Mesenchymal stem cell (in vitro differentiated cells and primary cell): Measurements from ENCODE around the gene OPCML.

Experiments
- DNase-seq: peaks from one replicate; pipeline ENCODE4 v3.0.0-alpha.2; 2013
- H2AFZ ChIP-seq: one replicate; pipeline ENCODE4 v1.6.1; 2013; ENCODE audit warnings: low read depth, mild to moderate bottlenecking, control low read depth, inconsistent platforms, low read length, moderate library complexity
- H2AK5ac ChIP-seq: 2 replicates; pipeline ENCODE4 v1.6.1; 2013; ENCODE audit warnings: low read length, moderate library complexity, mild to moderate bottlenecking, inconsistent platforms; ENCODE audit not compliant: severe bottlenecking
- H2BK120ac ChIP-seq: one replicate; pipeline ENCODE4 v1.6.1; 2013; ENCODE audit warnings: low read depth, mild to moderate bottlenecking, inconsistent platforms, low read length, moderate library complexity
- H2BK12ac ChIP-seq, 2 experiments: one replicate each; pipeline ENCODE4 v1.6.1; 2013; ENCODE audit warnings: inconsistent platforms in 2 of 2, low read length in 2 of 2, mild to moderate bottlenecking in 2 of 2, moderate library complexity in 2 of 2, control low read depth in 1 of 2
- H2BK15ac ChIP-seq: one replicate; pipeline ENCODE4 v1.6.1; 2013; ENCODE audit warnings: mild to moderate bottlenecking, low read depth, inconsistent platforms; ENCODE audit not compliant: poor library complexity, severe bottlenecking
- H2BK5ac ChIP-seq: 2 replicates; pipeline ENCODE4 v1.6.1; 2013; ENCODE audit warnings: low read depth, mild to moderate bottlenecking, low read length, control low read depth, inconsistent platforms; ENCODE audit not compliant: poor library complexity, severe bottlenecking
- H3K14ac ChIP-seq, 2 experiments: one replicate each; pipeline ENCODE4 v1.6.1; 2013; ENCODE audit warnings: inconsistent platforms in 2 of 2, low read length in 2 of 2, control low read depth in 1 of 2, mild to moderate bottlenecking in 1 of 2, moderate library complexity in 1 of 2
- H3K18ac ChIP-seq, 2 experiments: one replicate each; pipeline ENCODE4 v1.6.1; 2013; ENCODE audit warnings: inconsistent platforms in 2 of 2, low read length in 2 of 2, control low read depth in 1 of 2, low read depth in 1 of 2, mild to moderate bottlenecking in 1 of 2
- H3K23ac ChIP-seq, 2 experiments: one replicate each; pipeline ENCODE4 v1.6.1; 2013; ENCODE audit warnings: inconsistent platforms in 2 of 2, low read length in 2 of 2, mild to moderate bottlenecking in 2 of 2, moderate library complexity in 2 of 2, control low read depth in 1 of 2
- H3K27ac ChIP-seq: 2 replicates; pipeline ENCODE4 v1.5.1; 2013; ENCODE audit warnings: mild to moderate bottlenecking, moderate library complexity, low read length, control low read depth, inconsistent platforms; ENCODE audit not compliant: poor library complexity, severe bottlenecking
- H3K27me3 ChIP-seq, 2 experiments: 2 replicates each; pipeline versions ENCODE4 v1.6.1 to v1.7.0; 2013; ENCODE audit warnings: low read length in 2 of 2, mild to moderate bottlenecking in 2 of 2, moderate library complexity in 2 of 2, control low read depth in 1 of 2, inconsistent platforms in 1 of 2; ENCODE audit not compliant: control insufficient read depth in 1 of 2, insufficient read depth in 1 of 2
- H3K36me3 ChIP-seq, 2 experiments: 2 replicates each; pipeline versions ENCODE4 v1.6.1 to v1.7.0; 2013; ENCODE audit warnings: low read length in 2 of 2, control low read depth in 1 of 2, inconsistent platforms in 1 of 2, low read depth in 1 of 2, mild to moderate bottlenecking in 1 of 2; ENCODE audit not compliant: insufficient read depth in 2 of 2, control insufficient read depth in 1 of 2
- H3K4ac ChIP-seq, 2 experiments: one replicate each; pipeline ENCODE4 v1.6.1; 2013; ENCODE audit warnings: inconsistent platforms in 2 of 2, low read length in 2 of 2, mild to moderate bottlenecking in 2 of 2, moderate library complexity in 2 of 2, control low read depth in 1 of 2, low read depth in 1 of 2
- H3K4me1 ChIP-seq: 2 replicates; pipeline ENCODE4 v1.6.1; 2013; ENCODE audit warnings: low read depth, low read length, control low read depth; ENCODE audit not compliant: control insufficient read depth, insufficient read depth
- H3K4me2 ChIP-seq: 2 replicates; pipeline ENCODE4 v1.6.1; 2013; ENCODE audit warnings: low read length, mild to moderate bottlenecking, inconsistent platforms; ENCODE audit not compliant: poor library complexity, severe bottlenecking
- H3K4me3 ChIP-seq, 2 experiments: 2 replicates each; pipeline versions ENCODE4 v1.5.1 to v1.7.0; 2013; ENCODE audit warnings: low read length in 2 of 2, mild to moderate bottlenecking in 2 of 2, control low read depth in 1 of 2, low read depth in 1 of 2; ENCODE audit not compliant: insufficient read depth in 1 of 2
- H3K79me1 ChIP-seq: replicated peaks from 2 replicates; pipeline ENCODE4 v1.6.1; 2013; ENCODE audit warnings: mild to moderate bottlenecking, control low read depth, low read length, inconsistent platforms; ENCODE audit not compliant: poor library complexity, severe bottlenecking
- H3K9ac ChIP-seq: 2 replicates; pipeline ENCODE4 v1.7.0; 2013; ENCODE audit warnings: mild to moderate bottlenecking, low read length, moderate library complexity
- H3K9me3 ChIP-seq: 2 replicates; pipeline ENCODE4 v1.7.0; 2013; ENCODE audit warnings: mild to moderate bottlenecking, low read length; ENCODE audit not compliant: control insufficient read depth
- H4K8ac ChIP-seq: one replicate; pipeline ENCODE4 v1.6.1; 2013; ENCODE audit warnings: inconsistent platforms, mild to moderate bottlenecking, low read length, moderate library complexity
- H4K91ac ChIP-seq: one replicate; pipeline ENCODE4 v1.6.1; 2013; ENCODE audit warnings: mild to moderate bottlenecking, low read length, inconsistent platforms
- WGBS: methylation state at CpG from one replicate; pipeline ENCODE4 v1.1.7; 2013; ENCODE audit warnings: mixed read lengths; 5-methylcytosine and 5-hydroxymethylcytosine counted together

OPCML gene

GRCh38 chr11:133107763-133108162 lies 424.5 kb downstream of the OPCML start:
- Histone ChIP-seq H4K91ac (no peak overlapping the region), H3K4me3 (no peak overlapping the region), H3K36me3 (no peaks in the 10 kb centered on the region), H3K27ac (no peak overlapping the region), H3K4ac (no peak overlapping the region), H2BK5ac (no peak overlapping the region), H2AK5ac (no peak overlapping the region), H3K14ac (no peak overlapping the region), H3K9ac (no peak overlapping the region), H3K4me1 (no peaks in the 10 kb centered on the region), H2BK12ac (no peak overlapping the region), H2BK120ac (no peak overlapping the region), H2BK15ac (no peak overlapping the region), H4K8ac (no peak overlapping the region), H3K18ac (no peak overlapping the region), H3K27me3 (no peaks in the 10 kb centered on the region), H3K79me1 (no peaks in the 10 kb centered on the region), H3K23ac (no peak overlapping the region), H3K4me2 (no peak overlapping the region), H3K9me3 (no peaks in the 10 kb centered on the region), H2AFZ (no peak overlapping the region)
- no peak for DNase-seq
- 66% methylated on average over 3 of the region's 3 CpGs for WGBS

GRCh38 chr11:133107136-133107535 lies 425.2 kb downstream of the OPCML start:
- Histone ChIP-seq H3K4me2 (no peak overlapping the region), H3K18ac (no peak overlapping the region), H3K4ac (no peak overlapping the region), H3K36me3 (no peaks in the 10 kb centered on the region), H3K4me1 (no peaks in the 10 kb centered on the region), H3K4me3 (no peak overlapping the region), H2BK15ac (no peak overlapping the region), H3K27me3 (no peaks in the 10 kb centered on the region), H3K27ac (no peak overlapping the region), H3K79me1 (no peaks in the 10 kb centered on the region), H2BK120ac (no peak overlapping the region), H2BK5ac (no peak overlapping the region), H3K9ac (no peak overlapping the region), H2AK5ac (no peak overlapping the region), H3K23ac (no peak overlapping the region), H4K8ac (no peak overlapping the region), H2BK12ac (no peak overlapping the region), H4K91ac (no peak overlapping the region), H2AFZ (no peak overlapping the region), H3K9me3 (no peaks in the 10 kb centered on the region), H3K14ac (no peak overlapping the region)
- 83% methylated on average over 4 of the region's 4 CpGs for WGBS
- DNase-seq: no peak

GRCh38 chr11:133106417-133106816 lies 425.9 kb downstream of the OPCML start:
- Histone ChIP-seq H2BK12ac (no peak overlapping the region), H3K27me3 (no peaks in the 10 kb centered on the region), H3K23ac (no peak overlapping the region), H3K4me2 (no peak overlapping the region), H3K36me3 (no peaks in the 10 kb centered on the region), H2BK5ac (no peak overlapping the region), H2BK120ac (no peak overlapping the region), H3K27ac (no peak overlapping the region), H3K4me1 (no peaks in the 10 kb centered on the region), H3K18ac (no peak overlapping the region), H3K4me3 (no peak overlapping the region), H3K79me1 (no peaks in the 10 kb centered on the region), H3K4ac (no peak overlapping the region), H3K9me3 (no peaks in the 10 kb centered on the region), H2AK5ac (no peak overlapping the region), H4K8ac (no peak overlapping the region), H2AFZ (no peak overlapping the region), H3K14ac (no peak overlapping the region), H2BK15ac (no peak overlapping the region), H4K91ac (no peak overlapping the region), H3K9ac (no peak overlapping the region)
- no peak for DNase-seq
- no CpG with 5 or more reads among the region's 1 CpG for WGBS

- H3K18ac ChIP-seq: no peak overlapping the region
- H3K4me3 ChIP-seq: no peak overlapping the region
- no peak for DNase-seq
- H3K23ac ChIP-seq: no peak overlapping the region
- no peak overlapping the region for H3K9ac ChIP-seq
- no peaks in the 10 kb centered on the region for H3K4me1 ChIP-seq
- H3K9me3 ChIP-seq: no peaks in the 10 kb centered on the region
- H2BK15ac ChIP-seq: no peak overlapping the region
- H3K36me3 ChIP-seq: no peaks in the 10 kb centered on the region
- no peak overlapping the region for H3K4me2 ChIP-seq
- H2AFZ ChIP-seq: no peak overlapping the region
- no peak overlapping the region for H3K27ac ChIP-seq
- no peak overlapping the region for H4K91ac ChIP-seq
- H3K4ac ChIP-seq: no peak overlapping the region
- 75% methylated on average over 4 of the region's 4 CpGs for WGBS
- no peak overlapping the region for H2BK12ac ChIP-seq
- no peaks in the 10 kb centered on the region for H3K27me3 ChIP-seq
- H2AK5ac ChIP-seq: no peak overlapping the region
- H4K8ac ChIP-seq: no peak overlapping the region
- H2BK120ac ChIP-seq: no peak overlapping the region
- no peak overlapping the region for H3K14ac ChIP-seq
- H2BK5ac ChIP-seq: no peak overlapping the region
- H3K79me1 ChIP-seq: no peaks in the 10 kb centered on the region
Observed at GRCh38 chr11:133104009-133104744, 428.1 kb downstream of the OPCML start.
